Prostate gland (tissue), 2 donors: ENCODE data around the gene FIBIN.

Source experiments
- POLR2A ChIP-seq: fragments of 450-650 bp; IDR thresholded peaks from one replicate; pipeline ENCODE4 v1.6.1; 2016; ENCODE audit warnings: antibody characterized with exemption, mild to moderate bottlenecking
- POLR2AphosphoS5 ChIP-seq: sonication (generic); formaldehyde crosslinking; IDR thresholded peaks from one replicate; pipeline ENCODE4 v1.6.1; 2017; ENCODE audit warnings: antibody characterized with exemption
- TF ChIP-seq, protein P1 (sequence below), 4 experiments: fragments of 200-600 bp in 2 of 4; fragments of 450-650 bp in 2 of 4; sonication (generic) in 2 of 4; IDR thresholded peaks; 1 replicate in 3 of 4; 2 replicates in 1 of 4; pipeline ENCODE4 v1.5.1; 2016 to 2019; ENCODE audit warnings: antibody characterized with exemption in 4 of 4, mild to moderate bottlenecking in 2 of 4, moderate library complexity in 2 of 4

DNA sequence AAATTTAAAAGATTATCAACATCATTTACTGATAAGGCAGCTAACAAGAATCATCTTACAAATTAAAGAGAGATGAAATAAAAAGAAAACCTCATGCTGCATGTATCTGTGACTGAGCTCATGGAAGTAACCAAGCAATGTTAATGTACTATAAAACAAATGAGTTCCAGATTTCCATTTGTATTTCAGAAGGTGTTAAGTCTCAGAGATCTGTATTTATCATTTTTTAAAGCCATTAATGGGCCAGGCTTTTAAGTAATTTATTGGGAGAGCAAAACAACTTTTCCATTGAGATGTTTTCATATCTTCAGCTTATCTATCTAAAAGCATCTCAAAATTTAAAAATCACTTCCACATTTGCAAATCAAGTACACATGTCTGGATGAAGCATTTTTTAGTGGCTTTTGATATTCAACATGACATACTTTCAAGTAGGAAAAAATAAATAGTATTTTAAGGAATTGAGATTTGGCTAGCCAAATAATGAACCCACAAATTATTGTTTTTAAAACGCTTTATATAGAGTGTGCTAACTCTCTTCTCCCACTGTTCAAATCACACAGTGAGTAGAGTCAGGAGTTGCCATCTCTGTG lies 28.8 kb downstream of the FIBIN start:
- no peak for TF ChIP-seq POLR2A
- TF ChIP-seq, protein P1, sequence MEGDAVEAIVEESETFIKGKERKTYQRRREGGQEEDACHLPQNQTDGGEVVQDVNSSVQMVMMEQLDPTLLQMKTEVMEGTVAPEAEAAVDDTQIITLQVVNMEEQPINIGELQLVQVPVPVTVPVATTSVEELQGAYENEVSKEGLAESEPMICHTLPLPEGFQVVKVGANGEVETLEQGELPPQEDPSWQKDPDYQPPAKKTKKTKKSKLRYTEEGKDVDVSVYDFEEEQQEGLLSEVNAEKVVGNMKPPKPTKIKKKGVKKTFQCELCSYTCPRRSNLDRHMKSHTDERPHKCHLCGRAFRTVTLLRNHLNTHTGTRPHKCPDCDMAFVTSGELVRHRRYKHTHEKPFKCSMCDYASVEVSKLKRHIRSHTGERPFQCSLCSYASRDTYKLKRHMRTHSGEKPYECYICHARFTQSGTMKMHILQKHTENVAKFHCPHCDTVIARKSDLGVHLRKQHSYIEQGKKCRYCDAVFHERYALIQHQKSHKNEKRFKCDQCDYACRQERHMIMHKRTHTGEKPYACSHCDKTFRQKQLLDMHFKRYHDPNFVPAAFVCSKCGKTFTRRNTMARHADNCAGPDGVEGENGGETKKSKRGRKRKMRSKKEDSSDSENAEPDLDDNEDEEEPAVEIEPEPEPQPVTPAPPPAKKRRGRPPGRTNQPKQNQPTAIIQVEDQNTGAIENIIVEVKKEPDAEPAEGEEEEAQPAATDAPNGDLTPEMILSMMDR (IDR thresholded peaks at IDR 0.05) = no peak
- no peak for TF ChIP-seq POLR2AphosphoS5
